Measurements from ENCODE around the gene RTL1.

RTL1 gene

DNA sequence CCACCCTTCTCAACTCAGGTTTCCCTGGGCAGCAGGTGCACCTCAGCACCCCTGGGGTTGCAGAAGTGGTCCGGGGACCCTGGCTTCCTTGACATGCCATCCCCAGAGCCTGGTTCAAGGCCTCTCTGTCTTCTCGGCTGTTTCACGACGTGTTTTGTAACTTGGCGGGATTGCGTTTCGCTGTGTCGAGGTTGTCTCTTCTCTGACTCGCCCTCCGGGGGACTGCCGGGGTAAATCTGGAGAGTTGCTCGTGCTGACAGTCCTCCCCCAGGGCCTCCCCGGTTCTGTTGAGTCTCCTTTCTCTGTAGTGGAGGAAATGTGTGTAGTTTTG lies 52.0 kb downstream of the RTL1 start:
- DNase-seq (ENCODE audit: low read depth in 2 of 2), result no peak

DNA sequence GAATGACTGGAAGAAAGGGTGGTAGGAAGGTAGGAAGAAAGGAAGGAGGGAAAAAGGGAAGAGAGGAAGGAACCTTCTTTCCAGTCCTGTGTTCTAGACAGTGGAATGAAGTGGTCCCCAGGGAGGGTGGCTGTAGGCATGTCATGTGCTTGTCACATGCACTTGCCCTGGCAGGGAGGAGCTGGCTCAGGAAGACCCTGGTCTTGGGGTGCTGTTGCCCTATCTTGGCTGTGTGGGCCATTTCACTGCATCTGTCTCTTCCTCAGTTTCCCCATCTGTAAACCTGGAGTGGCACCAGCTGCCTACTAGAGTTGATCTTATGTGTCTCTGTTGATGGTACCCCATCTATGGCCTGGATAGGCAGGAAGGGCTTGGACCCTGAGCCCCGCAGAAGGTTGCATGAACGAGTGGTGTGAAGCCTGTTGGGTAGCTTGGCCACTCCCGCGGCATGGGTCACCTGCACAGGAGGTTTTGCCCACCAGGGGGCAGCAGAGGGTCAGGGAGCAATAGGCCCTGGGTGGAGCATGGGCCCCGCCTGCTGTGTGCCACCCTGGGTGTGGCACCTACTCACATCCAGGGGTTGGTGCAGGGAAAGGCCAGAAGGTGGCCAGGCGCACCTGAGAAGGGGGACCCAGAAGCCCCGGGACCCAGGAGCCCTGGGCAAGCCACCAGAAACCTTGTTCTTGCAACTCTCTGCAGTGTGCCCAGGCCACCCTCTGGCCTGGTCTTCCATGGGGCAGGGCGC lies 52.5 kb downstream of the RTL1 start:
- peak; percentile 75 to 79 for DNase-seq (ENCODE audit: low read depth in 2 of 2)

- no peak for DNase-seq (ENCODE audit: low read depth in 2 of 2)
Observed at GRCh38 chr14:100849115-100849781, 54.3 kb downstream of the RTL1 start.

DNA sequence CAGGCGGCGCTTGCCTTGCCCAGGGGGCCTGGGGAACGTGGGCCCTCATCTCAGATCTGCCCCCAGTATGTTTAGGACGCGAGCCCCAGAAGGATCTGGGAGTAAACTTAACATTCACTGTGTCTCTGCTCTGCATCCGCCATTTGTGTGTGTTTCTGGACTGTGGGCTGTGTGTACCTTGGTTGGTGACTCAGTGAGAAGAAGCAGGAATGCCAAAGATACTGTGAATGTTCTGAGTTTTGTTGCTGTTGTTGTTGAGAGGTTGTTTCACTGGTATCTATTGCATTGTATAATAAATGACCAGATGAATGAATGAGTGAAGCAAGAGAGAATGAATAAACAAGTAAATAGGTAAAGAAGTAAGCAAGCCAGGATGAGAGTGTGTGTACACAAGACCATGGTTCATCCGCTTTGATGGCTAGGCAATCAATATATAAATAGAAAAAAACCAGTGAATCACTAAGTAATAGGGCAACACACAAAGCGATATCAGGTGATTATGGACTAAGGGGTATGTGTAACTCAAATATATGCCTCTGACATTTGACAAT lies 57.1 kb downstream of the RTL1 start:
- DNase-seq (ENCODE audit: low read depth in 2 of 2), result no peak

DNA sequence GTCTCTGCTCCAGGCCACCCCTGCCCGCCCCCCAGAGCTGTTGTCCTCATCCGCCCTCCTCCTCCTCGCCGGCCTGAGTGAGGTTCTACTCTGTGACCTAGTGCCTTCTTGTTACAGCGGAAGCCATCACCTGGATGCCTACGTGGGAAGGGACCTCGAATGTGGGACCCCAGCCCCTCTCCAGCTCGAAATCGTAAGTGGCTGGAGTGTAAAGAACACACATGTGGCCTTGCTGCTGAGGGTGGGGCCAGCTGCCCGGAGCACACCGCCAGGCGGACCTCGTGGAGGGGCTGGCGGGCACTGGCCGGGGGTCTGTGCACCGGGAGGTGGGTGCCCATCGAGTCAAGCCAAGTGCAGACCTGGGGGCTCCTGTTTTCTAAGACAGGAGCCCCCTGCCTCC lies 58.2 kb downstream of the RTL1 start:
- DNase-seq (ENCODE audit: low read depth in 2 of 2), result no peak

DNA sequence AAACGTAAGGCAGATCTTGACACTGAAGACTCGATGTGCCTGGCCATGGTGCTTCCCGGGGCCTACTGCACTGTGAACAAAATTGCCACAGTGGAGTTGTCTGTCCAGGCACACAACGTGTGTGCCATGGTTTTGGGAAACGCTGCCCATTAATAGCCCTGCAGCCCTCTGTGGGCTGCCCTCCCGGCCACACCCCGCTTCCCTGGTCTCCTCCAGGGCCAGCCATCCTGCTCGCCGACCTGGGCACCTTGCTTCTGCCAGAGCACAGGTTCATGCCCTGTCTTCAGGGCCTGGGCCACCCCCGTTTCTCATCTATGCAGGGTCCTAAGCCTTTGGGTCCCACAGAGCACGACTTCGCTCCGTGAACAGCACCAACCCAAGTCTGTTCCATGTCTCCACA lies 58.7 kb downstream of the RTL1 start:
- no peak for DNase-seq (ENCODE audit: low read depth in 2 of 2)

DNA sequence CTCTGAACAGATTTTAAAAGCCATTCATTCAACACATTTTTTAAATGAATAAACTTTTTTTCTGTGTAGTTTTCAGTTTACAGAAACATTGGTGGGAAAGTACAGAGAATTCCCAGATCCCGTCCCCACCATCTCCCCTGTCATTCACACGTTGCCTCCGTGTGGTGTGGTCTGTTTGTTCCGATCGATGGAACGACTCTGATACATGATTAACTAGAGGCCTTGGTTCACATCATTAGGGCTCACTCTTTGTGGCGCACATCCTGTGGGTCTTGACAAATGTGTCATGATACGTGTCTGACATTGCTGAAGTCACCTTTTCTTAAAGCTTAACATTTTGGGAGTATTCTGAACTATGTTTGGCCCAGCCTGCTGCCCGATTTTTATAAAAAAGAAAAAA lies 59.1 kb downstream of the RTL1 start:
- DNase-seq (ENCODE audit: low read depth in 2 of 2), result no peak

GRCh38 chr14:100844082-100844408 lies 59.5 kb downstream of the RTL1 start:
- no peak for DNase-seq (ENCODE audit: low read depth in 2 of 2)

GRCh38 chr14:100842799-100843198 lies 60.7 kb downstream of the RTL1 start:
- no peak for DNase-seq (ENCODE audit: low read depth in 2 of 2)

- DNase-seq (ENCODE audit: low read depth in 2 of 2), result no peak
Observed at GRCh38 chr14:100841761-100842403, 61.6 kb downstream of the RTL1 start.

DNA sequence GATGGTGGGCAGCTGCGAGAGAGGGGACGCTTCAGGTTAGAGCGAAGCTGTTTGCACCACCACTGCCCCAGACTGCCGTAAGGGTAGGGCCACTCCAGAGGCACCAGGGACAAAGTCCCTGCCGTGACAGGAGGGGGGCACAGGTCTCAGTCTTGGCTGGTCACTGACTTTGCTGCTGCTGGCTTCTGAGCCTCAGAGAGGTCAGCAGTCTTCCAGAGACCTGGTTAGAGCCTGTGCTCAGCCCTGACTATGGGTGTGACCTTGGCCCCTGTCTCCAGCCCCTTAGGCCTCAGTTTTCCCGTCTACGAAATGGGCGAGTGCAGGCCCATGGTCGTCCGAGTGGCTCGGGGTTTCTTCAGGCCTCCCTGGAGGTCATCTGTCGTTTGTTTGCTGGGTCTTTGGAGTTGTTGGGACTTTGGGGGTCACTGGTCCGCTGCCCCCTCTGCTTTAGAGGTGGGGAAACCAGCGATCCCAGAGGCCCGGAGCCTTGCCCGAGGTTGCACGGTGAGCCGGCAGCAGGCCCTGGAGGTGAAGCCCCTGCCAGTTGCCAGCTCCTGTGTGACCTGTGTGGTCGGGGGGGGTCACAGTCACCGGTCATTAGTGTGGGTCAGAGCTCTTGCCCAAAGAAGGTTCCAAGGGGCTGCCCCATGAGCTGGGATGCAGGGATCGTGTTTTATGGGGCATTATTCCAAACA lies 62.3 kb downstream of the RTL1 start:
- no peak for DNase-seq (ENCODE audit: low read depth in 2 of 2)

DNA sequence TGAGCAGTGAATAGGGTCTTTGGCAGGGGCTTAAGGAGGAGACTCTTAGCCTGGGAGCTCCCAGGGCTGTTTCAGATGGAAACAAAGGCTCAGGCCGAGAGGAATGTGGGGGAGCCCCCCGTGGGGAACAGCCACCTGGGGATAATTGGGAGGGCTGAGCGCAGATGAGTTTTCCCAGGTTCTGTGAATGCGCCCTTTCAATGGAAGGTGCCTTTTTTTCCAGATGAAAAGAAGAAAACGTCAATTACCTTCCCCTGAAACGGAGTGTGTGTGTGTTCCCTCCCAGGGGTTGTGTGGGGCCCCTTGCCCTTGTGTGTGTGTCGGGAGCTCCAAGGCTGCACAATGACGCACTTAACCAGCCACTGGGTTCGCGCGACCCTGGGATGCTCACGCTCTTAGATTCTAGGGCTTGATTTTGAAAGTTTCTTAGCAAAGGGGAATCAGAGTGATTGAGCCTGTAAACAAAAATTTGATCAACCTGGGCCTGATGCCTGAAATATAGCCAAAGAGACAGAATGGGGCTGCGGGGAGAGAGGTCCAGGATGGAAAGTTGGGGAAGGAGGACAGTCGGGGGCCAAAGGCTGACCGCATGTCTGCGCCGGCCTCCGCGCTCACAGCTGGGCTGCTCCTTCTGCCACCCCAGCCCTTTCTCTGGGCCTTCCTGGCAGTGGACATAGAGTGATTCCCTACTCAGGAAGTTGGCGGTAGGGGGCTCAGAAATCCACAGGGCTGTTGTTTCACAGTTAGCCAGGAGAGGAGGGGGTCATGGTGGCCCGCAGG lies 63.0 kb downstream of the RTL1 start:
- DNase-seq (ENCODE audit: low read depth in 2 of 2), result no peak

- DNase-seq (ENCODE audit: low read depth in 2 of 2), result no peak
Observed at GRCh38 chr14:100839681-100840111, 63.8 kb downstream of the RTL1 start.

GRCh38 chr14:100839315-100839585 lies 64.3 kb downstream of the RTL1 start:
- DNase-seq (ENCODE audit: low read depth in 2 of 2), result no peak

- DNase-seq (ENCODE audit: low read depth in 2 of 2), result no peak
Observed at GRCh38 chr14:100838493-100839314, 64.8 kb downstream of the RTL1 start.

DNA sequence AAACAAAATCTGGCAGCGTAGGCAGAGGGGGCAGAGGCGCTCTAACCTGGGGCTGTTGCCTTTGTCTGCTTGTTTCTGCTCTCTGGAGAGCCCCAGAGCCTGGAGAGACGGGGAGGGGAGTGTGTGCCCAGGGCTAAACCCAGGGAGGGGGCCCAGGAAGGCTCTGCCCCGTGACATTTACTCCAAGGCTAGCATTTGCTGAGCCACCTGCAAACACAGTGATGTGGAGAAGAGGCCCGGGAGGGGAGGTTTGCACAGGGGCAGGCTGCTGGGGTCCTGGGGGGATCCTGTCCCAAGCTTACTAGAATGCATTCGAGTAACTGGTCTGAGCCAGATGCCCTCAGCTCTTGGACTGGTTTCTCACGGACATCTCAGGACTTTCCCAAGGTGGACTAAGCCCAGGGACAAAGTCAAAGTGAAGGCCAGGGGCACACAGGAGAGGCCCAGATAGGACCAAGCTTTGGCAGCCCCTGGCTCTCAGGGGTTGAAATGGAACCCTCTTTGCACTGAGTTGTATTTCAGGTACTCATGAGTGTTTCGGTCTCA lies 65.6 kb downstream of the RTL1 start:
- no peak for DNase-seq (ENCODE audit: low read depth in 2 of 2)

- DNase-seq (ENCODE audit: low read depth in 2 of 2), result no peak
Observed at GRCh38 chr14:100836941-100837804, 66.3 kb downstream of the RTL1 start.

DNA sequence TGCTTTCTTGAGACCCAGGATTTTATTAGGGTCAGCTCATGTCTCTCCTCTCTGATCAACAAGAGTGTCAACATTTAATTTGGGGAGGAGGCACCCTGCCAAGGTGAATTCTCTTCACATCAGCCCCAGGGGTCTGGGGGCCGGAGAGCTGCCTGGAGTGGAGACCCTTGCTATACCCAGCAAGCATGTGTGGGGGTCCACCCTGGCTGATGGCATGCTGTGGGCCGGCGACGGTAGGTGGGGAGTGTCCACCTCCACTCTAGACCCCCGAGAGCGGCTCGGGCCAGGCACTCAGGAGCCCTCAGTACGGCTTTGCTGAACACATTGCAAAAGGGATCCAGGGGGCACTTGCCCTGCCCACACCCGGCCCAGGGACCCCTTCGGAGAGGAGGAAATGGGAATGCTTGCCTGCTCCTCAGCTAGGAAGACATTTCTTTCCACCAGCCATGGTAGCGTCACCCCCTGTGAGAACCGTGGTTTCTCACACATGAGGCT lies 67.2 kb downstream of the RTL1 start:
- no peak for DNase-seq (ENCODE audit: low read depth in 2 of 2)

GRCh38 chr14:100835548-100836310 lies 67.8 kb downstream of the RTL1 start:
- DNase-seq (ENCODE audit: low read depth in 2 of 2), result no peak

Data from stimulated activated CD8-positive, alpha-beta memory T cell treated with anti-CD3 and anti-CD28 coated beads, Interleukin-2, amount 100 ng/mL, for 48 hours (primary cell).